Smooth muscle cell (in vitro differentiated cells): ENCODE measurements around the gene SEPTIN7. TPM values are rescaled to one million over a fixed set of nuclear protein-coding genes. Genes with fewer than 3 reads are reported as not detected.
A peak's percentile ranks its signal among the peaks of the same experiment; 100 is the strongest.

Experiments
- DNase-seq: peaks from one replicate; lab custom pipeline; 2025; ENCODE audit not compliant: unreplicated experiment; lab: John Stamatoyannopoulos, UW
- H2AFZ ChIP-seq: fragments of 200-600 bp; sonication (generic); 2 replicates; pipeline ENCODE4 v1.6.0; 2016; ENCODE audit warnings: antibody characterized with exemption, low read depth, mild to moderate bottlenecking
- H3F3A ChIP-seq: fragments of 200-600 bp; sonication (generic); 2 replicates; pipeline ENCODE4 v1.6.0; 2017; ENCODE audit warnings: antibody characterized with exemption, low read depth
- H3K27ac ChIP-seq: fragments of 200-600 bp; sonication (generic); 2 replicates; pipeline ENCODE4 v1.5.1; 2016; ENCODE audit warnings: low read depth, mild to moderate bottlenecking
- H3K27me3 ChIP-seq: fragments of 200-600 bp; sonication (generic); 2 replicates; pipeline ENCODE4 v1.6.1; 2016; ENCODE audit warnings: low read depth, mild to moderate bottlenecking
- H3K36me3 ChIP-seq: fragments of 200-600 bp; sonication (generic); 2 replicates; pipeline ENCODE4 v1.5.1; 2016; ENCODE audit warnings: low read depth
- H3K4me1 ChIP-seq: fragments of 200-600 bp; sonication (generic); 2 replicates; pipeline ENCODE4 v1.5.1; 2016; ENCODE audit warnings: low read depth
- H3K4me2 ChIP-seq: fragments of 200-600 bp; sonication (generic); 2 replicates; pipeline ENCODE4 v1.6.0; 2016; ENCODE audit warnings: mild to moderate bottlenecking
- H3K4me3 ChIP-seq: fragments of 200-600 bp; sonication (generic); 2 replicates; pipeline ENCODE4 v1.5.1; 2016; ENCODE audit warnings: mild to moderate bottlenecking
- H3K79me2 ChIP-seq: fragments of 200-600 bp; sonication (generic); 2 replicates; pipeline ENCODE4 v1.6.0; 2016; ENCODE audit warnings: low read depth, mild to moderate bottlenecking
- H3K9ac ChIP-seq: fragments of 200-600 bp; sonication (generic); 2 replicates; pipeline ENCODE4 v1.6.0; 2016; ENCODE audit warnings: low read depth
- H3K9me3 ChIP-seq: fragments of 200-600 bp; sonication (generic); replicated peaks from 2 replicates; pipeline ENCODE4 v1.5.1; 2016; ENCODE audit warnings: low read depth
- H4K20me1 ChIP-seq: fragments of 200-600 bp; sonication (generic); 2 replicates; pipeline ENCODE4 v1.6.0; 2016; ENCODE audit warnings: low read depth
- CTCF ChIP-seq: fragments of 200-600 bp; sonication (generic); IDR thresholded peaks from 2 replicates; pipeline ENCODE4 v1.5.1; 2017; ENCODE audit warnings: borderline replicate concordance, mild to moderate bottlenecking, antibody characterized with exemption; ENCODE audit not compliant: insufficient read depth, poor library complexity, severe bottlenecking
- WGBS: methylation state at CpG from one replicate; pipeline ENCODE4 v1.1.7; 2016; ENCODE audit warnings: low lambda C conversion rate; 5-methylcytosine and 5-hydroxymethylcytosine counted together
- polyA plus RNA-seq: library from polyadenylated mRNA; unstranded; fragments of >200 nt; fragmentation: Nextera tagmentation; extraction: Ambion mirVana; gene quantifications from 2 replicates; pipeline ENCODE4 v1.2.1, GENCODE V29; 2016
- total RNA-seq: library from RNA; depleted of rRNA; stranded (reverse); fragments of >200 nt; gene quantifications from 2 replicates; pipeline ENCODE4 v1.2.3, GENCODE V29; 2014

SEPTIN7 gene
- total and polyA plus RNA-seq, 2 experiments from 2014 or later, result 452 to 491 TPM

- Histone ChIP-seq H3F3A (peaks cover 5% of the 10 kb centered on the region), H3K4me1 (peaks cover 16% of the 10 kb centered on the region), H2AFZ (no peak overlapping the region)
Observed at GRCh38 chr7:35826751-35827150, 25.9 kb downstream of the SEPTIN7 start.

GRCh38 chr7:35828817-35829216, 28.0 kb downstream of the SEPTIN7 start:
- no peak overlapping the region for H3K4me3 ChIP-seq
- H3K9ac ChIP-seq, result no peak overlapping the region
- WGBS, result 87% methylated on average over 5 of the region's 6 CpGs
- peaks cover 99% of the 10 kb centered on the region for H4K20me1 ChIP-seq
- H3K27ac ChIP-seq, result no peak overlapping the region
- TF ChIP-seq CTCF, result no peak
- DNase-seq, result no peak
- H3F3A ChIP-seq, result no peaks in the 10 kb centered on the region
- H3K4me1 ChIP-seq, result peaks cover 17% of the 10 kb centered on the region
- H2AFZ ChIP-seq, result no peak overlapping the region
- H3K27me3 ChIP-seq, result no peaks in the 10 kb centered on the region
- H3K4me2 ChIP-seq, result no peak overlapping the region
- H3K9me3 ChIP-seq, result no peaks in the 10 kb centered on the region
- peaks cover 100% of the 10 kb centered on the region for H3K79me2 ChIP-seq
- peaks cover 13% of the 10 kb centered on the region for H3K36me3 ChIP-seq

More at GRCh38 chr7:35826751-35827150, 25.9 kb downstream of the SEPTIN7 start:
- 92% methylated on average over 4 of the region's 4 CpGs for whole genome bisulfite sequencing
- DNase-seq, result no peak
- no peak overlapping the region for H3K9ac ChIP-seq
- no peaks in the 10 kb centered on the region for H3K27me3 ChIP-seq
- H3K4me3 ChIP-seq, result no peak overlapping the region
- no peaks in the 10 kb centered on the region for H3K9me3 ChIP-seq
- no peak for TF ChIP-seq CTCF
- H3K27ac ChIP-seq, result no peak overlapping the region
- peaks cover 99% of the 10 kb centered on the region for H4K20me1 ChIP-seq
- H3K79me2 ChIP-seq, result peaks cover 100% of the 10 kb centered on the region
- peak overlapping the region; percentile 0 for H3K4me2 ChIP-seq
- H3K36me3 ChIP-seq, result no peaks in the 10 kb centered on the region

GRCh38 chr7:35831208-35831607, 30.4 kb downstream of the SEPTIN7 start:
- DNase-seq, result no peak
- H3K9me3 ChIP-seq, result no peaks in the 10 kb centered on the region
- no peaks in the 10 kb centered on the region for H3F3A ChIP-seq
- TF ChIP-seq CTCF, result no peak
- no peaks in the 10 kb centered on the region for H3K27me3 ChIP-seq
- no peak overlapping the region for H3K9ac ChIP-seq
- no peak overlapping the region for H2AFZ ChIP-seq
- no peak overlapping the region for H3K4me3 ChIP-seq
- peaks cover 17% of the 10 kb centered on the region for H3K4me1 ChIP-seq
- peaks cover 21% of the 10 kb centered on the region for H3K36me3 ChIP-seq
- H3K79me2 ChIP-seq, result peaks cover 100% of the 10 kb centered on the region
- peaks cover 100% of the 10 kb centered on the region for H4K20me1 ChIP-seq
- peak overlapping the region; percentile 43 for H3K4me2 ChIP-seq
- H3K27ac ChIP-seq, result peak overlapping the region; percentile 53
